SK-N-SH (cell line): ENCODE data around the gene KNTC1.

ENCODE experiments used
- CTCF ChIP-seq: fragments of 200-600 bp; sonication (generic); IDR thresholded peaks from 2 replicates; pipeline ENCODE4 v1.6.1; 2017; ENCODE audit warnings: antibody characterized with exemption, mild to moderate bottlenecking, moderate library complexity
- EP300 ChIP-seq, 2 experiments: IDR thresholded peaks; 2 replicates each; pipeline versions ENCODE4 v1.4.0 to v1.6.1; 2012; ENCODE audit warnings: borderline replicate concordance in 1 of 2, low read depth in 1 of 2, low read length in 1 of 2
- GABPA ChIP-seq: IDR thresholded peaks from 2 replicates; pipeline ENCODE4 v1.4.0; 2012; ENCODE audit warnings: low read depth, mild to moderate bottlenecking
- NFIC ChIP-seq: IDR thresholded peaks from 2 replicates; pipeline ENCODE4 v1.4.0; 2012; ENCODE audit warnings: borderline replicate concordance
- POLR2AphosphoS5 ChIP-seq: IDR thresholded peaks from 2 replicates; pipeline ENCODE4 v1.6.1; 2012; ENCODE audit warnings: low read depth, low read length
- REST ChIP-seq: IDR thresholded peaks from 2 replicates; pipeline ENCODE4 v1.6.1; 2012; ENCODE audit warnings: mild to moderate bottlenecking, low read depth, low read length, moderate library complexity
- TAF1 ChIP-seq: IDR thresholded peaks from 2 replicates; pipeline ENCODE4 v1.6.1; 2012; ENCODE audit warnings: low read depth, mild to moderate bottlenecking, low read length, moderate library complexity, borderline replicate concordance
- USF1 ChIP-seq: IDR thresholded peaks from 2 replicates; pipeline ENCODE4 v1.4.0; 2012; ENCODE audit warnings: low read depth, borderline replicate concordance
- USF2 ChIP-seq: fragments of 150-350 bp; IDR thresholded peaks from 2 replicates; pipeline ENCODE4 v1.6.1; 2017; ENCODE audit warnings: antibody characterized with exemption, low read length, low read depth, borderline replicate concordance

GRCh38 chr12:122495258-122495657 lies 31.8 kb upstream of the KNTC1 start:
- TF ChIP-seq GABPA (no peak), EP300 (IDR thresholded peaks at IDR 0.05; ENCODE audit: borderline replicate concordance in 1 of 2, low read depth in 1 of 2, low read length in 1 of 2) (no peak), CTCF (no peak), USF1 (no peak), POLR2AphosphoS5 (no peak), REST (no peak), USF2 (no peak), NFIC (no peak), TAF1 (no peak)
